MM.1S (cell line): ENCODE results near the gene KLF18.

Experiments used
- CTCF ChIP-seq: fragments of 300-600 bp; sonication (generic); IDR thresholded peaks from 2 replicates; pipeline ENCODE4 v1.5.1; 2016; ENCODE audit warnings: antibody characterized with exemption, low read length, mixed read lengths
- EZH2 ChIP-seq: fragments of 300-600 bp; sonication (generic); optimal IDR thresholded peaks from 2 replicates; pipeline ENCODE3; 2017; ENCODE audit warnings: low read depth, mild to moderate bottlenecking, antibody characterized with exemption, low read length, mixed read lengths
- EZH2phosphoT487 ChIP-seq: fragments of 300-600 bp; sonication (generic); IDR thresholded peaks from 2 replicates; pipeline ENCODE4 v1.6.1; 2018; ENCODE audit warnings: antibody characterized with exemption, low read length

DNA sequence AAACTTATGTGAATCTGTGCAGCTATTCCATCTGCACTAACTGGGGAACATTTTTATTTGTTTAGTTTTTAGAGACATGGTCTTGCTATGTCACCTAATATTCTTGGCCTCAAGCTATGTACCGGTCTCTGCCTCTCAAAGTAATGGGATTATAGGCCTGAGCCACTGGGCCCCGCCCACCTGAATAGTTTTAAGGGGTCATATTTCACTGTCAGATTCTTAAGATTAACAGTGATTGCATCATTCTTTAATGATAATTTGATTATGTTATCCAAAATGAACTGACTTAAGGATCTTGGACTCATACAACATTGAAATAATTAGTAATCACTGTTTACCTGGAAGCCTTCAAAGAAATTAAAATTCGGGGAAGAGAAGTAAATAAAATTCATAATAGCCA, 12.6 kb upstream of the KLF18 start:
- TF ChIP-seq CTCF (no peak), EZH2phosphoT487 (no peak), EZH2 (no peak)
